IPS-20b (cell line): ENCODE results near the gene SGMS1.
"Not testable (repeated sequence)": the region's sequence is repeated elsewhere in the genome, so short reads cannot be mapped to it uniquely, and the experiment has no call there.

Experiments used
- H3K27ac ChIP-seq: one replicate; pipeline ENCODE4 v1.5.1; 2013; ENCODE audit warnings: low read length
- H3K27me3 ChIP-seq: 2 replicates; pipeline ENCODE4 v1.6.1; 2013; ENCODE audit warnings: mild to moderate bottlenecking, low read length, inconsistent platforms; ENCODE audit not compliant: insufficient read depth
- H3K36me3 ChIP-seq: 2 replicates; pipeline ENCODE4 v1.6.1; 2013; ENCODE audit warnings: low read depth, mild to moderate bottlenecking, inconsistent platforms, low read length, moderate library complexity; ENCODE audit not compliant: insufficient read depth
- H3K4me1 ChIP-seq: 2 replicates; pipeline ENCODE4 v1.6.1; 2013; ENCODE audit warnings: mild to moderate bottlenecking, control low read depth, inconsistent platforms, low read length, moderate library complexity; ENCODE audit not compliant: insufficient read depth
- H3K4me3 ChIP-seq: 2 replicates; pipeline ENCODE4 v1.5.1; 2013; ENCODE audit warnings: mild to moderate bottlenecking, low read length, inconsistent platforms
- H3K9ac ChIP-seq: 2 replicates; pipeline ENCODE4 v1.6.1; 2013; ENCODE audit warnings: low read depth, mild to moderate bottlenecking, inconsistent platforms, low read length, moderate library complexity
- H3K9me3 ChIP-seq: 2 replicates; pipeline ENCODE4 v1.6.1; 2013; ENCODE audit warnings: mild to moderate bottlenecking, low read depth, low read length, inconsistent platforms; ENCODE audit not compliant: insufficient read depth

SGMS1 gene

DNA sequence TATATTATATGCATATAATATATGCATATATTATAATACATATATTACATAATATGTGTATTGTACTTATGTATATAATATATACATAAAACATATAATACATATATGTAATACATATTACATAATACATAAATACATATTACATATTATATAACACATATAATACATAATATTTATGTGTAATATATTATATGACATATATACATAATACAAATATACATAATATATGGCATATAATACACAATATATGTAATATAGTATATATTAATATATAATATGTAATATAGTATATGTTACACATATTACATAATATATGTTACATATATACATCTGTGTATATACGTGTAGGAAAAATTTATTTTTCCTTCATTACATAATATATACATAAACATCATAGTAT lies 63.4 kb downstream of the SGMS1 start:
- H3K9me3 ChIP-seq: no peaks in the 10 kb centered on the region
- H3K27ac ChIP-seq: no peak overlapping the region
- H3K4me3 ChIP-seq: no peak overlapping the region
- H3K27me3 ChIP-seq: no peaks in the 10 kb centered on the region
- no peaks in the 10 kb centered on the region for H3K36me3 ChIP-seq
- no peak overlapping the region for H3K9ac ChIP-seq
- H3K4me1 ChIP-seq: peaks cover 18% of the 10 kb centered on the region

DNA sequence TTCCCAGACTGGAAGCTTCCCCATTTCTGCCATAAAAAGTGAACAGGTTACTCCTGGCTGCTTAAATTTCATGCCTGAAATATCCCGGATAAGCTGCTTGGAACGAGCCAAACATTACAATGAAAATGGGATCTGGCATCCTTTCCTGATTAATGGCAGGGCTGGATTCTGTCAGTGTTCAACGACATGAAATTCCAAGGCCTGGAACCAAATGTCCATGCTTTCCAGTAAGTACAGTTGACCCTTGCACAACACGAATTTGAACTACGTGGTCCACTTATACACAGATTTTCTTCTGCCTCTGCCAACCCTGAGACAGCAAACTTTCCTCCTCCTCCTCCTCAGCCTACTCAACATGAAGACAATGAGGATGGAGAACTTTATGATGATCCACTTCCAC lies 65.4 kb downstream of the SGMS1 start:
- Histone ChIP-seq H3K4me1 (peaks cover 21% of the 10 kb centered on the region), H3K36me3 (no peaks in the 10 kb centered on the region), H3K4me3 (no peak overlapping the region), H3K9ac (no peak overlapping the region), H3K27me3 (no peaks in the 10 kb centered on the region), H3K27ac (no peak overlapping the region), H3K9me3 (no peaks in the 10 kb centered on the region)

DNA sequence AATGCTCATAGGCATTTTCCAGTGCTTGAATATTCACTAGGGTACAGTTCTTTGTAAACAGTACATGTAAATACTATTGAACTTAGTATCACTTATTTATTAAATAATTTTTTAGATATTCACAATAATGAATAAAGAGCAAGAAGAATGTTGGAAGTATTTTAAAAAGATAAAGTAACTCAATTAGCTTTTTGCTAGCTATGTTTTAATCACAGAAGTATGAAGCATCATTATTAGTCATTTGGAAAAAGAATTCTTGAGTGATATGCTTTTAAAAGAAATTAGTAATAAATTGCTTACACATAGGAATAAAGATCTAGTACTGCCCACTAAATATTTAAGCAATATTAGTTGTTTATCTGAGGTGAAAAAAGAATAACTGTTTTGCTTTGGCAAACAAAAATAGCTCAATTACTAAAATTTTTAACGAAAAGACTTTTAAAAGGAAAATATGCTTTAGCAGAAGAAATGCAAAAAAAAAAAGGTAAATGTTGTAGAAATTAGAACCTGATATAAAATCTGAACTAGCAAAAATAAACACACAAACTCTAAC lies 66.5 kb downstream of the SGMS1 start:
- Histone ChIP-seq H3K9me3 (no peaks in the 10 kb centered on the region), H3K27ac (no peak overlapping the region), H3K36me3 (no peaks in the 10 kb centered on the region), H3K4me3 (no peak overlapping the region), H3K9ac (no peak overlapping the region), H3K27me3 (no peaks in the 10 kb centered on the region), H3K4me1 (peaks cover 23% of the 10 kb centered on the region)

DNA sequence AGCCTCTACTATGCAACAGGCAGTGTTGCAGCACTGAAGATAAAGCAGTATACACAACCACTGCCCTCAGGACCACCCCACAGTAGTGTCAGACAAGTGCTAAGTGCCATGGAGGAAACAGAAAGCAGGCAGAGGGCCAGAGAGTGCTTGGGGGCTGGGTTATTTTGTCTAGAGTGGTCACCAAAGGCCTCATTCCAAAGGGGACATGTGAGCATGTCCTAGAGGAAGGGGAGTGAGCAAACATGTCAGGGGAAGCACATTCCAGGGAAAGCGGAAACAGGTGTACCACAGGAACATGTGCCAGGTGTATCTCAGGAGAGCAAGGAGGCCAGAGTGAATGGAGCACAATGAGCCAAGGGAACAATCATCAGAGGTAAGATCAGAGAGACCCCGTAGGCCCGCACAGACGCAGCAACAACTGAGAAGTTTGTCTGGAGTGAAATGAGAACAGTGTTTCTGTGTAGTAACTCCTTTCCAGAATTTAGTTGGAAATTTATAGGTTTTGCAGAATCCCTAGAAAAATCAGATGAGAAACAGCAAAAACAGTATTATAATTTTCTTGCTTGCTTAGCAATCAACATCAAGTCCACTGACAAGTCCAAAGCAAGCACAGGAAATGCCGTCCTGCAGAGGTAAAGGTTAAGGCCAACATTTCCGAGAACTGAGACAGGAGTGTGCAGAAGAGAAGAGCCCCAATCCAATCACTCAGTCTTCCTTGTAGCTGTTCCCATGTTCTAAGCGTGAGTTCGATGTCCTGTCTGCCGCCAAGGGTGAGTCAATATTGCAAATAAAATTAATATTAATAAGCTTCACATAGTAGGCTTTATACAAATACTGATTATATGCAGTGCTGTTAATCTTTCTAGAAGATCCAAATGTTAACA lies 67.3 kb downstream of the SGMS1 start:
- Histone ChIP-seq H3K9me3 (no peaks in the 10 kb centered on the region), H3K9ac (no peak overlapping the region), H3K4me3 (no peak overlapping the region), H3K4me1 (peaks cover 26% of the 10 kb centered on the region), H3K27ac (no peak overlapping the region), H3K36me3 (no peaks in the 10 kb centered on the region), H3K27me3 (no peaks in the 10 kb centered on the region)

DNA sequence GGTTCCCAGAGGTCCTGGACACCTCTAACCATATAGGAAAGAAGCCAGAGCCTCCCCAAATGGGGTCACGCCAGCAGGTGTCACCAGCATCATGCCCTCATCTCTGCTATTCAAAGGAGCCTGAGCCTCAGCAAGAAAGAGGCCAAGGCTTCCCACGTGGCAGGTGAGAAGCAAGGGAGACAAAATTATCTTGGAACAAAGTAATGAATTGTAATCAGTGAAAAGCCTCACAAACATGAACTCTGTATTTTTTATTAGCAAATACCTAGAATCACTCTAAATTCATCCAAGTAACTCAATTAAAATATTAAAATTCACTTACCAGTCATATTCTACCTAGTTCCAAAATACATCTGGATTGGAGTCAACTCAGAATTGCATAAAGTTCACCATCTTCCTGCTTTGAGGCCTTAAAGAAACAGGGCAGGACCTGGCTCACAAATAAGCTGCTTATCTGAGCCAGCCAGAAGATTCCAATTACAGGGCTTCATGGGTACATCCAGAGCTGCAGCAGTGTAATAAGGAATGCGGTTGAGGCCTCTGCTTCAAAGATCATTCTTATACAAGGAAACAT lies 68.7 kb downstream of the SGMS1 start:
- no peak overlapping the region for H3K27ac ChIP-seq
- no peak overlapping the region for H3K4me3 ChIP-seq
- H3K9me3 ChIP-seq: no peaks in the 10 kb centered on the region
- H3K9ac ChIP-seq: no peak overlapping the region
- no peaks in the 10 kb centered on the region for H3K36me3 ChIP-seq
- no peaks in the 10 kb centered on the region for H3K27me3 ChIP-seq
- peaks cover 33% of the 10 kb centered on the region for H3K4me1 ChIP-seq

DNA sequence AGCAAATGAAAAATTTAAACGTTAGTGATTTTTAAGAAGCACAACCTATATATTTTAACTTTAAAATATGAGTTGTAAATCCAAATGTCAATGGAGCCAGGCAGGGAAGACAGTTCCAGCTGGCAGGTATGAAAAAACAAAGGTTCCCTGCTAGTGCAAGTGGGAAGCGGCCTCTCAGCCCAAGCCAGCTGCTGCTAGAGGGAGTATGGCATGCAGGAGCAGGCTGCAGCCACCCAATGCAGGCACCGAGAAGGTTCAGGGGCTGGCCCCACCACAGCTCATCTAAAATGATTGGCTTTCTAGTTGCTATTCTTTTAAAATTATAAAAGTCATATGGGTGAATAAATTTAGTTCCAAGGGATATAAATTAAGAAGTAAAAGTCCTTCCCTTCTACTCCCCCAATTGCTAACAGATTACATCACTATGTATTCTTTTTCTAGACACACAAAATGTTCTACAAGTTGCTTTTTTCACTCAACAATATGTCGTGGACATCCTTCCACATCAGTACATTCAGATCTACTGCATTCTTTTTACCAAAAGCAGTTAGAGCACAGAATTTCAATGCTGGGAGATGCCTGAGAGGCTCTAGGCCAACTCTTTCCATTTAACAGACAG lies 69.3 kb downstream of the SGMS1 start:
- Histone ChIP-seq H3K27ac (no peak overlapping the region), H3K4me1 (peaks cover 34% of the 10 kb centered on the region), H3K9ac (no peak overlapping the region)

DNA sequence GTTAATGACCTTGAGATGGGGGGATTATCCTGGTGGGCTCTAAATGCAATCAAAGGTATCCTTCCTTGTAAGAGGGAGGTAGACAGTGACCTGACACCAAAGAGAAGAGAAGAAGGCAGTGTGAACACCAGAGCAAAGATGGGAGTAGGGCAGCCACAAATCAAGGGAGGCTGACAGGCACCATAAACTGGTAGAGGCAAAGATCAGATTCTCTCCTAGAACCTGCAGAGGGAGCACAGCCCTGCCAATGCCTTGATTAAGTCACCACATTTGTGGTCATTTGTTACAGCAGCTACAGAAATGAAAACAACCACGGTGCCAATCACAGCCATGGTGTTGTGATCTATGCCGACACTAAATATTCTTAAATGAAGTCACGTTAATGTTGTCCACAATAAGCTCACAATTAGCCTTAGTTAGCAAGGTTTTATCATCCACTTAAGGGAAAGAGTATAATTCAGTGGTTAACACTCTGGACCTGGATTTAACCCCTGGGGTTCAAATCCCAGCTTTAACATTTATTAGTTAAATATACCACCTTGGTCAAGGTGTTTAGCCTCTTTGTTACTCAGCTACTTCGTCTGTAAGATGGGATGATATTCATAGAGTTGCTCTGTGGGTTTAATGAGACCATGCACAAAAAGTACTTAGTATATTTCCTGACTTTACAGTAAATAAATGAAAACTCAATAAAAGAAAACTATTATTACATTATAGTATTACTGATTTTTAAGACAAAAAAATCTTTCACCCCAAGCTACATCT lies 70.8 kb downstream of the SGMS1 start:
- H3K27ac ChIP-seq: no peak overlapping the region
- H3K9ac ChIP-seq: no peak overlapping the region
- no peaks in the 10 kb centered on the region for H3K36me3 ChIP-seq
- peaks cover 33% of the 10 kb centered on the region; the same call in 1 of the 2 replicates for H3K4me1 ChIP-seq
- H3K4me3 ChIP-seq: no peak overlapping the region
- peaks cover 3% of the 10 kb centered on the region; the same call in 1 of the 2 replicates for H3K9me3 ChIP-seq
- H3K27me3 ChIP-seq: no peaks in the 10 kb centered on the region

More for the DNA sequence above, 69.3 kb downstream of the SGMS1 start:
- H3K4me3 ChIP-seq: no peak overlapping the region
- H3K36me3 ChIP-seq: no peaks in the 10 kb centered on the region
- H3K27me3 ChIP-seq: no peaks in the 10 kb centered on the region
- H3K9me3 ChIP-seq: no peaks in the 10 kb centered on the region

DNA sequence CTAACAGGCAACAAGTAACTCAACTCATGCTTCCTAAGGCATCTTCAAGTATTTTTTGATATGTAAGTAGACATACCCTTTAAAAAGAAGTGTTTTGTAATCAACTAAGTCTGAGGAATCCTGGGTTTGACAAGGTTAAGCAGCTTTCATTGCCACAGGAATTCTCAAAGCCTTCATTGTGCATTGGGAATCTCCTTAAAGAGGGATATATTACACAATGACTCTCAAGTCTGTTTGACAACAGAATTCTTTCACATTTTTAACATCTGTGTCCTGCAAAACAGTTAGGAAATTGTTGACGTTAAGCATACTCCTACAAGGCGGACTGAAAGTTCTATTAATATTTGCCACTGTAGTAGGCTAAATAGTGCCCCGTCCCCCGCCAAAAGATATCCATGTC lies 71.4 kb downstream of the SGMS1 start:
- H3K36me3 ChIP-seq: no peaks in the 10 kb centered on the region
- peaks cover 33% of the 10 kb centered on the region; the same call in 1 of the 2 replicates for H3K4me1 ChIP-seq
- peaks cover 3% of the 10 kb centered on the region; the same call in 1 of the 2 replicates for H3K9me3 ChIP-seq
- no peak overlapping the region for H3K27ac ChIP-seq
- no peak overlapping the region for H3K9ac ChIP-seq
- H3K4me3 ChIP-seq: no peak overlapping the region
- H3K27me3 ChIP-seq: no peaks in the 10 kb centered on the region

DNA sequence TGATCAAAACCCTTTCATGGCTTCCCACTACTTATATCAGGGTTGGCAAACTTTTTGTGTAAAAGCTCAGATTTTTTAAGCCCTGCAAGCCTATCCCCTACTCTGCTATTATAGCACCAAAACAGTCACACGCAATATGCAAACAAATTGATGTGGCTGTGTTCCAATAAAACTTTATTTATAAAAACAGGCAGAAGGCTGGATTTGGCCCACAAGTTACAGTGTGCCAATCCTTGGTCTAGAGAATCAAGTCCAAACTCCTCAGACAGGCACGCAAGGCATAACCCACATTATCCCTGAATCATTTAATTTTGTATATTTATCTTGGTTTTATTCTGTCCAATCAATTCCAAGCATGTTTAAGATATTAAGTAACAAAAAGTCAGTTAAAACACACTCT lies 71.9 kb downstream of the SGMS1 start:
- peaks cover 33% of the 10 kb centered on the region; the same call in 1 of the 2 replicates for H3K4me1 ChIP-seq
- no peaks in the 10 kb centered on the region for H3K27me3 ChIP-seq
- no peak overlapping the region for H3K9ac ChIP-seq
- H3K4me3 ChIP-seq: no peak overlapping the region
- peaks cover 3% of the 10 kb centered on the region; the same call in 1 of the 2 replicates for H3K9me3 ChIP-seq
- H3K36me3 ChIP-seq: no peaks in the 10 kb centered on the region
- H3K27ac ChIP-seq: no peak overlapping the region

DNA sequence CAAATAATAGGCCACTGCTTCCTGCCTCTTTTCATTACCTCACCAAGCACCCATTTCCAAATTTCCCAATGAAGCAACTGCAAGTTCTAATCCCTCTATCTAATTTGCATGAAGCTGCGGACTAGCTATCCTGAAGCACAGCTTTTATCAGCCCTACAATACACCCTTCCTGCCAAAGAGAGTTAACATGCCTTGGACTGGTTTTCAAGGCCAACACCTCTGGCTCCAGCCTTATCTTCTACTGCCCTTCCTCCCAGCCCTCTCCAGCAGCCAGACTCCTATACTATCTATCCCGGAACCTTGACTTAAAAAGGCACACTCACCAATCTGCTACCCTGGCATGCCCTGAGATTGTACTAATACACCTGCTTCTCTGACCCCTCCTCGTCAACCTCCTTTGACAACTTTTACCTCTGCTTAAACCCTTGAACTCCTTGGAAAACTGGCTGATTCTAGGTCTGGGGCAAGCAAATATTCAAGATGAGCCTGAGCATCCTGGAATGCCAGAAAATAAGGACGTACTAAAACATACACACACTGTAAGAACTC lies 73.4 kb downstream of the SGMS1 start:
- H3K4me3 ChIP-seq: no peak overlapping the region
- H3K4me1 ChIP-seq: peaks cover 27% of the 10 kb centered on the region; the same call in 1 of the 2 replicates
- H3K9ac ChIP-seq: no peak overlapping the region
- no peaks in the 10 kb centered on the region for H3K27me3 ChIP-seq
- H3K27ac ChIP-seq: no peak overlapping the region
- H3K9me3 ChIP-seq: peaks cover 3% of the 10 kb centered on the region; the same call in 1 of the 2 replicates
- no peaks in the 10 kb centered on the region for H3K36me3 ChIP-seq

DNA sequence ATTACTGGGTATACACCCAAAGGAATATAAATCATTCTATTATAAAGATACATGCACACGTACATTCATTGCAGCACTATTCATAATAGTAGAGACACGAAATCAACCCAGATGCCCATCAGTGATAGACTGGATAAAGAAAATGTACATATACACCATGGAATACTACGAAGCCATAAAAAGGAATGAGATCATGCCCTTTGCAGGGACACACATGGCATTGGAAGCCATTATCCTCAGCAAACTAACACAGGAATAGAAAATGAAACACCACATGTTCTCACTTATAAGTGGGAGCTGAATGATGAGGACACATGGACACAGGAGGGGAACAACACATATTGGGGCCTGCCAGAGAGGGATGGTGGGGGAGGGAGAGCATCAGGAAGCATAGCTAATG lies 74.6 kb downstream of the SGMS1 start:
- H3K27ac ChIP-seq, H3K4me3 ChIP-seq, H3K9me3 ChIP-seq, H3K9ac ChIP-seq, H3K36me3 ChIP-seq, H3K27me3 ChIP-seq: not testable (repeated sequence)
- peaks cover 27% of the 10 kb centered on the region; the same call in 1 of the 2 replicates for H3K4me1 ChIP-seq
